HepG2 (cell line): Measurements from ENCODE around the gene RAD51D. TPM values are rescaled to one million over a fixed set of nuclear protein-coding genes. Genes with fewer than 3 reads are reported as not detected.

Experiments
- ARID5B ChIP-seq: IDR thresholded peaks from 2 replicates; pipeline ENCODE4 v1.4.0; 2020; ENCODE audit warnings: mild to moderate bottlenecking, missing genetic modification reagents
- BRD4 ChIP-seq: sonication (generic); formaldehyde crosslinking; IDR thresholded peaks from 2 replicates; pipeline ENCODE4 v1.4.0; 2020; ENCODE audit warnings: missing genetic modification reagents
- HCFC1 ChIP-seq: fragments of 150-350 bp; IDR thresholded peaks from 2 replicates; pipeline ENCODE4 v1.6.1; 2014; ENCODE audit warnings: low read depth, low read length
- HDAC1 ChIP-seq: sonication (generic); formaldehyde crosslinking; IDR thresholded peaks from 2 replicates; pipeline ENCODE4 v1.5.1; 2020; ENCODE audit warnings: mild to moderate bottlenecking, missing genetic modification reagents
- KLF9 ChIP-seq: IDR thresholded peaks from 2 replicates; pipeline ENCODE4 v1.6.1; 2016; ENCODE audit warnings: low read depth
- MLLT10 ChIP-seq: sonication (generic); formaldehyde crosslinking; IDR thresholded peaks from 2 replicates; pipeline ENCODE4 v1.4.0; 2020; ENCODE audit warnings: missing genetic modification reagents
- MYPOP ChIP-seq: sonication (generic); formaldehyde crosslinking; IDR thresholded peaks from 2 replicates; pipeline ENCODE4 v1.8.1; 2023; ENCODE audit warnings: mild to moderate bottlenecking, moderate library complexity, missing genetic modification reagents
- NCOA5 ChIP-seq: sonication (generic); formaldehyde crosslinking; IDR thresholded peaks from 2 replicates; pipeline ENCODE4 v1.4.0; 2020; ENCODE audit warnings: missing genetic modification reagents
- NFYB ChIP-seq: sonication (generic); formaldehyde crosslinking; IDR thresholded peaks from 2 replicates; pipeline ENCODE4 v1.4.0; 2020; ENCODE audit warnings: missing genetic modification reagents
- REST ChIP-seq, 2 experiments: IDR thresholded peaks; 2 replicates each; pipeline ENCODE4 v1.6.1; 2011 to 2012; ENCODE audit warnings: low read length in 2 of 2, borderline replicate concordance in 1 of 2, low read depth in 1 of 2, mild to moderate bottlenecking in 1 of 2, moderate library complexity in 1 of 2
- RFX1 ChIP-seq: fragments of 450-650 bp; IDR thresholded peaks from 2 replicates; pipeline ENCODE4 v1.6.1; 2017
- SP140L ChIP-seq: sonication (generic); formaldehyde crosslinking; IDR thresholded peaks from 2 replicates; pipeline ENCODE4 v1.4.0; 2020; ENCODE audit warnings: missing genetic modification reagents, borderline replicate concordance
- SRSF1 ChIP-seq: fragments of 200-400 bp; formaldehyde crosslinking; optimal IDR thresholded peaks from 2 replicates; pipeline ENCODE3; 2017; ENCODE audit warnings: mild to moderate bottlenecking, low read depth, low read length, moderate library complexity
- ZBTB20 ChIP-seq: sonication (generic); formaldehyde crosslinking; IDR thresholded peaks from 2 replicates; pipeline ENCODE4 v1.8.1; 2023; ENCODE audit warnings: missing genetic modification reagents, low read depth, mild to moderate bottlenecking, borderline replicate concordance
- ZMAT3 ChIP-seq: sonication (generic); formaldehyde crosslinking; conservative IDR thresholded peaks from 2 replicates; pipeline ENCODE4 v1.7.0; 2021; ENCODE audit warnings: missing genetic modification reagents
- ZNF121 ChIP-seq: sonication (generic); formaldehyde crosslinking; IDR thresholded peaks from 2 replicates; pipeline ENCODE4 v1.5.0; 2020; ENCODE audit warnings: mild to moderate bottlenecking, missing genetic modification reagents
- ZNF17 ChIP-seq: sonication (generic); formaldehyde crosslinking; IDR thresholded peaks from 2 replicates; pipeline ENCODE4 v1.5.0; 2020; ENCODE audit warnings: mild to moderate bottlenecking, missing genetic modification reagents
- ZNF260 ChIP-seq: sonication (generic); formaldehyde crosslinking; IDR thresholded peaks from 2 replicates; pipeline ENCODE4 v1.4.0; 2020; ENCODE audit warnings: missing genetic modification reagents, low read depth, mild to moderate bottlenecking, borderline replicate concordance
- ZNF343 ChIP-seq: sonication (generic); formaldehyde crosslinking; IDR thresholded peaks from 2 replicates; pipeline ENCODE4 v1.4.0; 2020; ENCODE audit warnings: mild to moderate bottlenecking, missing genetic modification reagents
- ZNF354B ChIP-seq: sonication (generic); formaldehyde crosslinking; IDR thresholded peaks from 2 replicates; pipeline ENCODE4 v1.8.0; 2022; ENCODE audit warnings: mild to moderate bottlenecking, missing genetic modification reagents
- ZNF678 ChIP-seq: sonication (generic); formaldehyde crosslinking; IDR thresholded peaks from 2 replicates; pipeline ENCODE4 v1.4.0; 2020; ENCODE audit warnings: mild to moderate bottlenecking, missing genetic modification reagents
- ZNF761 ChIP-seq: sonication (generic); formaldehyde crosslinking; conservative IDR thresholded peaks from 2 replicates; pipeline ENCODE4 v1.4.0; 2020; ENCODE audit warnings: mild to moderate bottlenecking, missing genetic modification reagents
- ZNF766 ChIP-seq: sonication (generic); formaldehyde crosslinking; IDR thresholded peaks from 2 replicates; pipeline ENCODE4 v1.5.0; 2020; ENCODE audit warnings: missing genetic modification reagents, borderline replicate concordance
- polyA plus RNA-seq, 8 experiments: library from polyadenylated mRNA; depleted of rRNA in 3 of 8; stranded (reverse) in 7 of 8; unstranded in 1 of 8; fragments of >200 nt; fragmentation: Illumina TruSeq in 4 of 8; extraction: Trizol in 4 of 8; gene quantifications; 2 replicates each; pipeline versions ENCODE4 v1.2.1 to v1.2.3, GENCODE V29; 2011 to 2016; ENCODE audit warnings: low read depth in 4 of 8, missing spikeins in 1 of 8, mixed read lengths in 1 of 8; ENCODE audit not compliant: insufficient read depth in 1 of 8
- total RNA-seq, 5 experiments: library from RNA; depleted of rRNA; stranded (reverse); fragments of >200 nt; fragmentation: Illumina TruSeq; extraction: Trizol; gene quantifications; 2 replicates each; pipeline ENCODE4 v1.2.3, GENCODE V29; 2016; ENCODE audit warnings: low read depth in 1 of 5

Gene RAD51D
- total and polyA plus RNA-seq, 2 of the 13 experiments (the other 11 are each of a cell fraction or from before 2014, with no cell fraction given) = 6.7 to 13.1 TPM

GRCh38 chr17:35079547-35080423 is 39.9 kb downstream of the RAD51D start (continued):
- TF ChIP-seq REST (IDR thresholded peaks at IDR 0.05; ENCODE audit: borderline replicate concordance in 1 of 2, low read depth in 1 of 2, low read length in 2 of 2) (no peak), ZNF343 (CRISPR knock-in tag) (no peak), ZNF678 (CRISPR knock-in tag) (no peak), ZNF766 (CRISPR knock-in tag) (no peak), NCOA5 (no peak), ZNF260 (no peak), ZMAT3 (CRISPR knock-in tag) (no peak), ZNF354B (CRISPR knock-in tag) (no peak), ZNF121 (CRISPR knock-in tag) (no peak), ARID5B (CRISPR knock-in tag) (peak; percentile 94), SRSF1 (no peak), HDAC1 (CRISPR knock-in tag) (peak; percentile 56), MLLT10 (CRISPR knock-in tag) (no peak), SP140L (CRISPR knock-in tag) (no peak), MYPOP (CRISPR knock-in tag) (peak; percentile 32; the same call in 1 of the 2 replicates), ZNF761 (CRISPR knock-in tag) (no peak), KLF9 (no peak), RFX1 (no peak), NFYB (no peak), ZNF17 (CRISPR knock-in tag) (no peak), HCFC1 (no peak), ZBTB20 (CRISPR knock-in tag) (peak; percentile 73; the same call in 1 of the 2 replicates), BRD4 (CRISPR knock-in tag) (no peak)
